H1 (cell line): ENCODE data around the gene LARP4B. TPM values are rescaled to one million over a fixed set of nuclear protein-coding genes. Genes with fewer than 3 reads are reported as not detected.

Experiments
- CTCF ChIA-PET: fragments of 300-600 bp; sonication (Branson Sonifier 250); formaldehyde crosslinking; loops from one replicate; lab custom pipeline; 2021; ENCODE audit not compliant: partially characterized antibody; lab: Charles Lee
- POLR2A ChIA-PET: fragments of 300-600 bp; sonication (Branson Sonifier 250); formaldehyde crosslinking; loops from one replicate; lab custom pipeline; 2021; ENCODE audit warnings: inconsistent platforms; ENCODE audit not compliant: partially characterized antibody; lab: Charles Lee
- DNase-seq, 2 experiments: peaks; one replicate each; pipeline versions ENCODE4 v3.0.0 to v3.0.0-alpha.2; 2010 to 2022; ENCODE audit warnings: low spot score in 2 of 2, low read depth in 1 of 2, mixed read lengths in 1 of 2
- FAIRE-seq: peaks from 2 replicates; lab custom pipeline; 2011; peaks lifted over from hg19 to GRCh38; lab: Jason Lieb, UNC
- H2AFZ ChIP-seq: 2 replicates; pipeline ENCODE4 v1.8.1; 2012; ENCODE audit warnings: low read length, inconsistent platforms
- H2AK5ac ChIP-seq: 2 replicates; pipeline ENCODE4 v1.6.1; 2013; ENCODE audit warnings: low read depth, low read length
- H2BK120ac ChIP-seq: replicated peaks from 2 replicates; pipeline ENCODE3; 2013; ENCODE audit warnings: low read depth, low read length, inconsistent platforms
- H2BK12ac ChIP-seq: 2 replicates; pipeline ENCODE4 v1.6.1; 2013; ENCODE audit warnings: low read depth, low read length
- H2BK15ac ChIP-seq: 2 replicates; pipeline ENCODE4 v1.6.1; 2013; ENCODE audit warnings: low read length
- H2BK20ac ChIP-seq: 2 replicates; pipeline ENCODE4 v1.6.1; 2013; ENCODE audit warnings: low read length
- H2BK5ac ChIP-seq: 2 replicates; pipeline ENCODE4 v1.6.1; 2013; ENCODE audit warnings: low read depth, low read length
- H3K14ac ChIP-seq: 2 replicates; pipeline ENCODE4 v1.6.1; 2013; ENCODE audit warnings: inconsistent platforms; ENCODE audit not compliant: insufficient read length
- H3K18ac ChIP-seq: 2 replicates; pipeline ENCODE4 v1.6.1; 2013; ENCODE audit warnings: low read length; ENCODE audit errors: extremely low read depth
- H3K23ac ChIP-seq: 2 replicates; pipeline ENCODE4 v1.6.1; 2013; ENCODE audit warnings: inconsistent platforms; ENCODE audit not compliant: insufficient read length
- H3K23me2 ChIP-seq: 2 replicates; pipeline ENCODE4 v1.6.1; 2013; ENCODE audit warnings: low read depth, low read length
- H3K27ac ChIP-seq: 2 replicates; pipeline ENCODE4 v1.6.1; 2011; ENCODE audit warnings: low read depth, low read length, inconsistent platforms
- H3K27me3 ChIP-seq, 4 experiments: replicated peaks in 1 of 4; 1 replicate in 1 of 4; 2 replicates in 3 of 4; pipeline versions ENCODE4 v1.6.1 to v1.8.1; 2011 to 2013; ENCODE audit warnings: low read length in 3 of 4, mild to moderate bottlenecking in 3 of 4, inconsistent platforms in 2 of 4, mixed read lengths in 2 of 4, moderate library complexity in 1 of 4; ENCODE audit not compliant: control insufficient read depth in 3 of 4, insufficient read depth in 3 of 4; ENCODE audit errors: extremely low read depth in 1 of 4
- H3K36me3 ChIP-seq, 4 experiments: 2 replicates each; pipeline versions ENCODE4 v1.6.1 to v1.8.1; 2011 to 2013; ENCODE audit warnings: mild to moderate bottlenecking in 4 of 4, low read length in 3 of 4, moderate library complexity in 2 of 4, control low read depth in 1 of 4, inconsistent platforms in 1 of 4; ENCODE audit not compliant: insufficient read depth in 4 of 4, control insufficient read depth in 2 of 4
- H3K4ac ChIP-seq: replicated peaks from 2 replicates; pipeline ENCODE3; 2013; ENCODE audit warnings: low read length, low read depth, mixed read lengths, inconsistent platforms; ENCODE audit not compliant: insufficient read length
- H3K4me1 ChIP-seq, 4 experiments: replicated peaks in 1 of 4; 1 replicate in 1 of 4; 2 replicates in 3 of 4; pipeline versions ENCODE4 v1.6.1 to v1.8.1; 2011 to 2013; ENCODE audit warnings: low read length in 3 of 4, inconsistent platforms in 2 of 4, mixed read lengths in 1 of 4; ENCODE audit not compliant: insufficient read depth in 4 of 4, control insufficient read depth in 3 of 4
- H3K4me2 ChIP-seq, 2 experiments: 2 replicates each; pipeline versions ENCODE4 v1.6.1 to v1.8.1; 2011 to 2013; ENCODE audit warnings: low read depth in 2 of 2, low read length in 2 of 2, control low read depth in 1 of 2, inconsistent platforms in 1 of 2, mild to moderate bottlenecking in 1 of 2; ENCODE audit not compliant: insufficient read depth in 1 of 2
- H3K4me3 ChIP-seq, 4 experiments: fragments of 200-600, 300-600 bp in 1 of 4; sonication (generic), shearing (Covaris generic), sonication (Bioruptor Twin) in 1 of 4; 2 replicates each; pipeline versions ENCODE4 v1.5.1 to v1.8.1; 2011 to 2016; ENCODE audit warnings: low read length in 4 of 4, low read depth in 3 of 4, control low read depth in 2 of 4, inconsistent platforms in 2 of 4, mild to moderate bottlenecking in 2 of 4, mixed read lengths in 1 of 4, moderate library complexity in 1 of 4; ENCODE audit not compliant: insufficient read depth in 2 of 4; ENCODE audit errors: extremely low read depth in 1 of 4
- H3K56ac ChIP-seq: replicated peaks from 2 replicates; pipeline ENCODE3; 2013; ENCODE audit warnings: low read depth, mild to moderate bottlenecking, mixed read lengths, low read length, inconsistent platforms; ENCODE audit not compliant: insufficient read length
- H3K79me1 ChIP-seq: 2 replicates; pipeline ENCODE4 v1.6.1; 2013; ENCODE audit warnings: low read depth, low read length, control low read depth
- H3K79me2 ChIP-seq, 2 experiments: 2 replicates each; pipeline versions ENCODE4 v1.6.1 to v1.8.1; 2012 to 2013; ENCODE audit warnings: low read length in 2 of 2, mild to moderate bottlenecking in 2 of 2, inconsistent platforms in 1 of 2; ENCODE audit not compliant: insufficient read depth in 2 of 2, control insufficient read depth in 1 of 2
- H3K9ac ChIP-seq, 4 experiments: replicated peaks in 1 of 4; 1 replicate in 1 of 4; 2 replicates in 3 of 4; pipeline versions ENCODE4 v1.6.1 to v1.8.1; 2011 to 2013; ENCODE audit warnings: low read depth in 3 of 4, low read length in 3 of 4, control low read depth in 2 of 4, mild to moderate bottlenecking in 2 of 4, moderate library complexity in 2 of 4, inconsistent platforms in 1 of 4; ENCODE audit errors: extremely low read depth in 1 of 4
- H3K9me3 ChIP-seq, 2 experiments: 2 replicates each; pipeline versions ENCODE4 v1.6.1 to v1.8.1; 2012 to 2013; ENCODE audit warnings: mild to moderate bottlenecking in 2 of 2, moderate library complexity in 2 of 2, control low read depth in 1 of 2, inconsistent platforms in 1 of 2, low read depth in 1 of 2, low read length in 1 of 2, mixed read lengths in 1 of 2; ENCODE audit not compliant: insufficient read depth in 2 of 2
- H4K20me1 ChIP-seq, 2 experiments: replicated peaks in 1 of 2; 2 replicates each; pipeline versions ENCODE3 to v1.8.1; 2011 to 2013; ENCODE audit warnings: inconsistent platforms in 2 of 2, low read length in 2 of 2, mild to moderate bottlenecking in 1 of 2; ENCODE audit not compliant: insufficient read depth in 2 of 2, control insufficient read depth in 1 of 2
- H4K5ac ChIP-seq: 2 replicates; pipeline ENCODE4 v1.6.1; 2013; ENCODE audit warnings: low read length, low read depth, mixed read lengths, inconsistent platforms; ENCODE audit not compliant: insufficient read length
- H4K8ac ChIP-seq: 2 replicates; pipeline ENCODE4 v1.8.0; 2013; ENCODE audit warnings: mild to moderate bottlenecking, moderate library complexity, low read length, inconsistent platforms; ENCODE audit not compliant: insufficient read depth; ENCODE audit errors: extremely low read depth
- H4K91ac ChIP-seq: replicated peaks from 2 replicates; pipeline ENCODE3; 2013; ENCODE audit warnings: low read length, mixed read lengths, inconsistent platforms; ENCODE audit not compliant: insufficient read length
- MAFK ChIP-seq: IDR thresholded peaks from 2 replicates; pipeline ENCODE4 v1.6.1; 2012; ENCODE audit warnings: low read depth, mild to moderate bottlenecking, improper control_type of control experiment, low read length
- SAP30 ChIP-seq: fragments of 300-600 bp; sonication (generic); IDR thresholded peaks from 2 replicates; pipeline ENCODE4 v1.7.1; 2012; ENCODE audit warnings: low read length, moderate library complexity, mild to moderate bottlenecking, inconsistent platforms; ENCODE audit not compliant: insufficient read depth, insufficient replicate concordance
- WGBS, 2 experiments: shearing (Covaris generic) in 1 of 2; methylation state at CpG; one replicate each; pipeline versions ENCODE4 v1.1.6 to v1.1.7; 2013 to 2015; ENCODE audit warnings: low lambda C conversion rate in 2 of 2, mixed read lengths in 2 of 2, inconsistent platforms in 1 of 2, low coverage in 1 of 2, missing lambda C conversion rate in 1 of 2; ENCODE audit not compliant: insufficient replicate concordance in 2 of 2, insufficient coverage in 1 of 2, insufficient read length in 1 of 2; ENCODE audit errors: extremely low coverage in 1 of 2, missing lambda C conversion rate in 1 of 2; 5-methylcytosine and 5-hydroxymethylcytosine counted together
- polyA plus RNA-seq, 7 experiments: library from polyadenylated mRNA; depleted of rRNA in 3 of 7; stranded (reverse) in 5 of 7; unstranded in 2 of 7; fragments of >200 nt in 5 of 7; fragments of 200-250 nt in 2 of 7; gene quantifications; 1 replicate in 5 of 7; 2 replicates in 1 of 7; 4 replicates in 1 of 7; pipeline versions ENCODE4 v1.2.1 to v1.2.3, GENCODE V29; 2011 to 2013; ENCODE audit warnings: missing spikeins in 2 of 7, mixed read lengths in 2 of 7
- total RNA-seq: library from RNA; stranded (reverse); fragmentation: NEBNext Ultra II Directional; extraction: Animal tissue kit (Norgen Biotek cat#: 25700); gene quantifications from 2 replicates; pipeline ENCODE4 v1.2.1, GENCODE V29; 2021

The LARP4B gene
- total and polyA plus RNA-seq, 2 of the 8 experiments (the other 6 are each of a cell fraction or from before 2014, with no cell fraction given) = 20.1 to 78.6 TPM

GRCh38 chr10:921471-922414 lies 9.8 kb downstream of the LARP4B start:
- no peak overlapping the region for H3K27ac ChIP-seq
- WGBS, 2 experiments = 94% methylated on average over 14 of the region's 14 CpGs; no CpG with 5 or more reads in 1 of the 2 experiments

More at GRCh38 chr10:921471-922414, 9.8 kb downstream of the LARP4B start:
- H3K4ac ChIP-seq = no peak overlapping the region
- no peak overlapping the region for H2BK120ac ChIP-seq
- H2BK20ac ChIP-seq = no peak overlapping the region
- H3K18ac ChIP-seq = no peak overlapping the region
- no peak overlapping the region for H2BK12ac ChIP-seq
- no peaks in the 10 kb centered on the region for H3K27me3 ChIP-seq
- peaks cover 58 to 99% of the 10 kb centered on the region in 2 experiments for H3K79me2 ChIP-seq
- H3K9me3 ChIP-seq = no peaks in the 10 kb centered on the region
- H3K56ac ChIP-seq = no peak overlapping the region
- H2BK5ac ChIP-seq = no peak overlapping the region
- no peak overlapping the region for H4K5ac ChIP-seq
- H4K8ac ChIP-seq = no peak overlapping the region; the same call in 1 of the 2 replicates
- peaks cover 10% of the 10 kb centered on the region for H3K79me1 ChIP-seq
- no peak overlapping the region for H2AFZ ChIP-seq
- H3K23me2 ChIP-seq = no peaks in the 10 kb centered on the region
- H4K20me1 ChIP-seq = peaks cover 15 to 35% of the 10 kb centered on the region in 2 experiments
- no peak overlapping the region for H4K91ac ChIP-seq
- no peaks in the 10 kb centered on the region; a peak in 1 of 8 replicates for H3K36me3 ChIP-seq
- DNase-seq (no peak), FAIRE-seq (no peak)
- ChIA-PET POLR2A (interaction anchor here (1.0 to 1.7 kb wide), 2 partner anchors 8 to 16 kb away, joined by 4 read pairs; no protein-coding TSS in a partner anchor), CTCF (no interaction called here)
- H3K4me3 ChIP-seq = no peak overlapping the region
- no peak overlapping the region for H3K4me2 ChIP-seq
- no peak overlapping the region for H3K14ac ChIP-seq
- no peak overlapping the region for H2BK15ac ChIP-seq
- no peak overlapping the region for H2AK5ac ChIP-seq
- TF ChIP-seq MAFK = peak; percentile 49; the same call in 1 of the 2 replicates
- no peak for TF ChIP-seq SAP30
- H3K4me1 ChIP-seq = no peaks in the 10 kb centered on the region
- H3K23ac ChIP-seq = no peak overlapping the region
- no peak overlapping the region for H3K9ac ChIP-seq
